K562 (cell line): ENCODE data around the gene ACTN2. TPM values are rescaled to one million over a fixed set of nuclear protein-coding genes. Genes with fewer than 3 reads are reported as not detected.

ENCODE experiments used
- ARHGAP35 ChIP-seq: fragments of 450-650 bp; IDR thresholded peaks from 2 replicates; pipeline ENCODE4 v1.6.1; 2018; ENCODE audit not compliant: partially characterized antibody
- ATF7 ChIP-seq: fragments of 450-650 bp; IDR thresholded peaks from 2 replicates; pipeline ENCODE4 v1.7.1; 2014; ENCODE audit warnings: mild to moderate bottlenecking, moderate library complexity
- CBX1 ChIP-seq: sonication (generic); IDR thresholded peaks from 2 replicates; pipeline ENCODE4 v1.6.1; 2016; ENCODE audit warnings: antibody characterized with exemption, low read depth, mild to moderate bottlenecking
- DIDO1 ChIP-seq: fragments of 450-650 bp; IDR thresholded peaks from 2 replicates; pipeline ENCODE4 v1.6.1; 2016; ENCODE audit warnings: low read depth, missing biosample characterization, missing genetic modification characterization
- DNMT1 ChIP-seq: fragments of 450-650 bp; IDR thresholded peaks from 2 replicates; pipeline ENCODE4 v1.6.1; 2016; ENCODE audit warnings: antibody characterized with exemption, mild to moderate bottlenecking
- EHMT2 ChIP-seq: fragments of 450-650 bp; IDR thresholded peaks from 2 replicates; pipeline ENCODE4 v1.6.1; 2018; ENCODE audit warnings: antibody characterized with exemption
- MIER1 ChIP-seq: fragments of 450-650 bp; IDR thresholded peaks from 2 replicates; pipeline ENCODE4 v1.6.1; 2016; ENCODE audit warnings: antibody characterized with exemption, mild to moderate bottlenecking, low read depth
- NBN ChIP-seq: fragments of 450-650 bp; IDR thresholded peaks from 2 replicates; pipeline ENCODE4 v1.6.1; 2016; ENCODE audit warnings: low read depth, mild to moderate bottlenecking
- NFRKB ChIP-seq: fragments of 450-650 bp; IDR thresholded peaks from 2 replicates; pipeline ENCODE4 v1.6.1; 2016; ENCODE audit warnings: low read depth
- OTX1 ChIP-seq: fragments of 450-650 bp; formaldehyde crosslinking; IDR thresholded peaks from 2 replicates; pipeline ENCODE4 v1.4.0; 2022; ENCODE audit warnings: mild to moderate bottlenecking
- PPARD ChIP-seq: fragments of 250-450 bp; sonication (Bioruptor Pico); IDR thresholded peaks from 2 replicates; pipeline ENCODE4 v1.8.0; 2022; ENCODE audit warnings: inconsistent platforms, mild to moderate bottlenecking, moderate library complexity
- RBM17 ChIP-seq: fragments of 200-400 bp; formaldehyde crosslinking; IDR thresholded peaks from 2 replicates; pipeline ENCODE4 v1.6.1; 2017; ENCODE audit warnings: low read depth, mild to moderate bottlenecking, low read length, borderline replicate concordance
- SP1 ChIP-seq: sonication (generic); formaldehyde crosslinking; IDR thresholded peaks from 2 replicates; pipeline ENCODE4 v1.8.1; 2022; ENCODE audit warnings: mild to moderate bottlenecking, missing genetic modification reagents
- TRIM28 ChIP-seq: fragments of 450-650 bp; IDR thresholded peaks from 2 replicates; pipeline ENCODE4 v1.6.1; 2017
- ZFX ChIP-seq: sonication (generic); formaldehyde crosslinking; IDR thresholded peaks from 2 replicates; pipeline ENCODE4 v1.8.0; 2022; ENCODE audit warnings: mild to moderate bottlenecking, missing genetic modification reagents, moderate library complexity
- ZNF311 ChIP-seq: fragments of 250-450 bp; sonication (Bioruptor Pico); IDR thresholded peaks from 2 replicates; pipeline ENCODE4 v1.4.0; 2020; ENCODE audit warnings: mild to moderate bottlenecking, moderate library complexity
- polyA plus RNA-seq, 8 experiments: library from polyadenylated mRNA; depleted of rRNA in 4 of 8; stranded (reverse) in 5 of 8; unstranded in 3 of 8; fragments of >200 nt; fragmentation: Nextera tagmentation in 2 of 8; fragmentation: Illumina TruSeq in 1 of 8; extraction: Ambion mirVana in 2 of 8; extraction: Trizol in 1 of 8; gene quantifications; 2 replicates each; pipeline versions ENCODE4 v1.2.1 to v1.2.3, GENCODE V29; 2011 to 2014; ENCODE audit warnings: inconsistent platforms in 1 of 8, missing spikeins in 1 of 8
- total RNA-seq, 7 experiments: library from RNA; depleted of rRNA in 6 of 7; stranded (reverse); fragments of >200 nt in 6 of 7; fragmentation: Illumina TruSeq in 2 of 7; extraction: Trizol in 2 of 7; gene quantifications; 2 replicates each; pipeline versions ENCODE4 v1.2.1 to v1.2.3, GENCODE V29; 2011 to 2021; ENCODE audit warnings: low replicate concordance in 1 of 7
- TF ChIP-seq, protein P1 (sequence below): fragments of 250-450 bp; sonication (Bioruptor Pico); IDR thresholded peaks from 2 replicates; pipeline ENCODE4 v1.4.0; 2020; ENCODE audit warnings: mild to moderate bottlenecking, moderate library complexity
- TF ChIP-seq, protein P2 (sequence below), 2 experiments: fragments of 450-650 bp; formaldehyde crosslinking in 1 of 2; IDR thresholded peaks; 2 replicates each; pipeline versions ENCODE4 v1.4.0 to v1.6.1; 2014 to 2020; ENCODE audit warnings: mild to moderate bottlenecking in 2 of 2, borderline replicate concordance in 1 of 2, low read depth in 1 of 2
- TF ChIP-seq, protein P3 (sequence below): fragments of 250-450 bp; sonication (Bioruptor Pico); IDR thresholded peaks from 2 replicates; pipeline ENCODE4 v1.4.0; 2020; ENCODE audit warnings: borderline replicate concordance

The ACTN2 gene
- total and polyA plus RNA-seq, 9 of the 15 experiments (the other 6 are each of a cell fraction or from before 2014, with no cell fraction given): 0.18 to 0.94 (median 0.42) TPM

DNA sequence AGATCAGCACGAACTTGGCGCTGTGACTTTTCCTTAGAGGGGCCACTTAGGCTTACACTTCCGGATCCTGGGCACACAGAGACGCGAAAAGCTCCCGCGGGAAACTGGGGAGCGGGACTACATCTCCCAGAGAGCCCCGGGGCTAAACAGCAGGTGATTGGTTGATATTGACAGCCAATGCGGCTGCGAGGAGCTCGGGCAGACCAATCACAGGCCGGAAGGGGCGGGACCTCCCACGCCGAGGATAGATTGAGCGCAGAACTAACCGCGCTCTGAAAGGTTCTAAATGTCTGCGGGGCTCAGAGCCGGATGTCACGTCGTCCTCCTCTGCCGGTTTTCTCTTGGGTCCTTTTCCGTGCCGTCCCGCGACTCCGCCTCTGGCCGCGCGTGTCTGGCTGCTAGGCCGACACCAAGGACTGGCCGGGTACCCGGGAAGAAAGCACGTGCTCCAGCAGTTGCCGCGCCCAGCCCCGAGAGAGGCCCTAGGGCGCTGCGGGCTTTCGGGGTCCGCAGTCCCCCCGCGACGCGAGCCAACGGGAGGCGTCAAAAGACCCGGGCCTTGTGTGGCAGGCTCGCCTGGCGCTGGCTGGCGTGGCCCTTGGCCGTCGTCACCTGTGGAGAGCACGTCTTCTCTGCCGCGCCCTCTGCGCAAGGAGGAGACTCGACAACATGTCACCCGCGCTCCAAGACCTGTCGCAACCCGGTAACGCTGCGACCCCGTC lies 108.9 kb downstream of the ACTN2 start, which contains the start of gene MTR (continued):
- TF ChIP-seq OTX1 (CRISPR knock-in tag): no peak
- TF ChIP-seq TRIM28: no peak
- TF ChIP-seq CBX1: peak; percentile 42; the same call in 1 of the 2 replicates
- no peak for TF ChIP-seq NBN
- peak; percentile 62; the same call in 1 of the 2 replicates for TF ChIP-seq NFRKB
- no peak for TF ChIP-seq MIER1
- no peak; the same call in 1 of the 2 replicates for TF ChIP-seq SP1 (CRISPR knock-in tag)
- peak; percentile 78 for TF ChIP-seq DIDO1
- no peak for TF ChIP-seq EHMT2
- peak; percentile 79 for TF ChIP-seq ATF7
- TF ChIP-seq DNMT1: no peak
- no peak for TF ChIP-seq ARHGAP35
- TF ChIP-seq ZFX (CRISPR knock-in tag): peak; percentile 99
- TF ChIP-seq PPARD: no peak
- TF ChIP-seq RBM17: no peak
- TF ChIP-seq, protein P1, sequence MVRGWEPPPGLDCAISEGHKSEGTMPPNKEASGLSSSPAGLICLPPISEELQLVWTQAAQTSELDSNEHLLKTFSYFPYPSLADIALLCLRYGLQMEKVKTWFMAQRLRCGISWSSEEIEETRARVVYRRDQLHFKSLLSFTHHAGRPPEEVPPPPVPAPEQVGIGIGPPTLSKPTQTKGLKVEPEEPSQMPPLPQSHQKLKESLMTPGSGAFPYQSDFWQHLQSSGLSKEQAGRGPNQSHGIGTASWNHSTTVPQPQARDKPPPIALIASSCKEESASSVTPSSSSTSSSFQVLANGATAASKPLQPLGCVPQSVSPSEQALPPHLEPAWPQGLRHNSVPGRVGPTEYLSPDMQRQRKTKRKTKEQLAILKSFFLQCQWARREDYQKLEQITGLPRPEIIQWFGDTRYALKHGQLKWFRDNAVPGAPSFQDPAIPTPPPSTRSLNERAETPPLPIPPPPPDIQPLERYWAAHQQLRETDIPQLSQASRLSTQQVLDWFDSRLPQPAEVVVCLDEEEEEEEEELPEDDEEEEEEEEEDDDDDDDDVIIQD (CRISPR knock-in tag): no peak; the same call in 1 of the 2 replicates
- TF ChIP-seq, protein P2, sequence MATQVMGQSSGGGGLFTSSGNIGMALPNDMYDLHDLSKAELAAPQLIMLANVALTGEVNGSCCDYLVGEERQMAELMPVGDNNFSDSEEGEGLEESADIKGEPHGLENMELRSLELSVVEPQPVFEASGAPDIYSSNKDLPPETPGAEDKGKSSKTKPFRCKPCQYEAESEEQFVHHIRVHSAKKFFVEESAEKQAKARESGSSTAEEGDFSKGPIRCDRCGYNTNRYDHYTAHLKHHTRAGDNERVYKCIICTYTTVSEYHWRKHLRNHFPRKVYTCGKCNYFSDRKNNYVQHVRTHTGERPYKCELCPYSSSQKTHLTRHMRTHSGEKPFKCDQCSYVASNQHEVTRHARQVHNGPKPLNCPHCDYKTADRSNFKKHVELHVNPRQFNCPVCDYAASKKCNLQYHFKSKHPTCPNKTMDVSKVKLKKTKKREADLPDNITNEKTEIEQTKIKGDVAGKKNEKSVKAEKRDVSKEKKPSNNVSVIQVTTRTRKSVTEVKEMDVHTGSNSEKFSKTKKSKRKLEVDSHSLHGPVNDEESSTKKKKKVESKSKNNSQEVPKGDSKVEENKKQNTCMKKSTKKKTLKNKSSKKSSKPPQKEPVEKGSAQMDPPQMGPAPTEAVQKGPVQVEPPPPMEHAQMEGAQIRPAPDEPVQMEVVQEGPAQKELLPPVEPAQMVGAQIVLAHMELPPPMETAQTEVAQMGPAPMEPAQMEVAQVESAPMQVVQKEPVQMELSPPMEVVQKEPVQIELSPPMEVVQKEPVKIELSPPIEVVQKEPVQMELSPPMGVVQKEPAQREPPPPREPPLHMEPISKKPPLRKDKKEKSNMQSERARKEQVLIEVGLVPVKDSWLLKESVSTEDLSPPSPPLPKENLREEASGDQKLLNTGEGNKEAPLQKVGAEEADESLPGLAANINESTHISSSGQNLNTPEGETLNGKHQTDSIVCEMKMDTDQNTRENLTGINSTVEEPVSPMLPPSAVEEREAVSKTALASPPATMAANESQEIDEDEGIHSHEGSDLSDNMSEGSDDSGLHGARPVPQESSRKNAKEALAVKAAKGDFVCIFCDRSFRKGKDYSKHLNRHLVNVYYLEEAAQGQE (IDR thresholded peaks at IDR 0.05; ENCODE audit: borderline replicate concordance): no peak
- TF ChIP-seq, protein P2 (CRISPR knock-in tag; IDR thresholded peaks at IDR 0.05; ENCODE audit: low read depth): peak; percentile 71
- TF ChIP-seq, protein P3, sequence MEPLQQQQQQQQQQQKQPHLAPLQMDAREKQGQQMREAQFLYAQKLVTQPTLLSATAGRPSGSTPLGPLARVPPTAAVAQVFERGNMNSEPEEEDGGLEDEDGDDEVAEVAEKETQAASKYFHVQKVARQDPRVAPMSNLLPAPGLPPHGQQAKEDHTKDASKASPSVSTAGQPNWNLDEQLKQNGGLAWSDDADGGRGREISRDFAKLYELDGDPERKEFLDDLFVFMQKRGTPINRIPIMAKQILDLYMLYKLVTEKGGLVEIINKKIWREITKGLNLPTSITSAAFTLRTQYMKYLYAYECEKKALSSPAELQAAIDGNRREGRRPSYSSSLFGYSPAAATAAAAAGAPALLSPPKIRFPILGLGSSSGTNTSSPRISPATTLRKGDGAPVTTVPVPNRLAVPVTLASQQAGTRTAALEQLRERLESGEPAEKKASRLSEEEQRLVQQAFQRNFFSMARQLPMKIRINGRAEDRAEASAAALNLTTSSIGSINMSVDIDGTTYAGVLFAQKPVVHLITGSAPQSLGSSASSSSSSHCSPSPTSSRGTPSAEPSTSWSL (CRISPR knock-in tag): no peak
- no peak for TF ChIP-seq ZNF311
